ENCODE measurements around the gene NTN3. TPM values are rescaled to one million over a fixed set of nuclear protein-coding genes. Genes with fewer than 3 reads are reported as not detected.
A peak's percentile ranks its signal among the peaks of the same experiment; 100 is the strongest.

NTN3 gene
- total RNA-seq, 1 experiment from 2014 or later = 0.87 TPM

DNA sequence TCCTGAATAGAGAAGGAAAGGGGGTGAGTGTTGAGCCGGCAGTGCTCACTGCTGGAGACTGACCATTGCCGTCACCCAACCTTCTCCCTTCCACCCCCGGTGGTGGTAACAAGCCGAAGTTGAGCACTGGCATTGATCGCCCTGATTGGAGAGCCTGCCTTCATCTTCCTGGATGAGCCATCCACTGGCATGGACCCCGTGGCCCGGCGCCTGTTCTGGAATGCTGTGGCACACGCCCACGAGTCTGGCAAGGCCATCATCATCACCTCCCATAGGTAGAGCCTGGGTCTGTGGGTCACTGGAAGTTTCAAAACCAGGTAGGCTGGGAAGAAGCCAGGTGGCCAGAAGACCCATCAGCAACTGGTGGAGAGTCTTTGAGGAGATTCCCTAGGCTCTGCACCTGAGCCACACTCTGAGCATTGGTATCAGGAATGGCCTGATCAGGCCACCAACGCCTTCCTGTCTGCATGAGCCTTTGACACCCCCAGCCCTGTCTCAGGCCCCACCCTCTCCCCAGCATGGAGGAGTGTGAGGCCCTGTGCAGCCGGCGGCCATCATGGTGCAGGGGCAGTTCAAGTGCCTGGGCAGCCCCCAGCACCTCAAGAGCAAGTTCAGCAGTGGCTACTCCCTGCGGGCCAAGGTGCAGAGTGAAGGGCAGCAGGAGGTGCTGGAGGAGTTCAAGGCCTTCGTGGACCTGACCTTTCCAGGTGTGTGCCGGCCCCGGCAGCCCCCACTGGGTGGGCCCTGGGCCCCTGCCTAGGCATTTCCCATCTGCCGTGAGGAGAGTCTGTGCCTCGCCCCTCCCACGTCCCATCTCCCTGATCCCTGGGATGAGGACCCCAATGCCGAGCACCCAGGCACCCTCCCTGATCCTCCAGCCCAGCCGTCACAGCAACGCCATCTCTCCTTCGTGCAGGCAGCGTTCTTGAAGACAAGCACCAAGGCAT is 46.8 kb upstream of the NTN3 start:
- Histone ChIP-seq H3K36me3 (ENCODE audit: low read depth) (no peaks in the 10 kb centered on the region), H3K4me1 (replicated peaks; ENCODE audit: insufficient read depth) (peaks cover 28% of the 10 kb centered on the region), H3K9me3 (ENCODE audit: insufficient read depth, low read depth) (no peaks in the 10 kb centered on the region), H3F3A (ENCODE audit: insufficient read depth, low read depth) (peaks cover 13% of the 10 kb centered on the region; the same call in 1 of the 2 replicates), H3K79me2 (ENCODE audit: low read depth) (no peaks in the 10 kb centered on the region), H4K20me1 (ENCODE audit: insufficient read depth) (no peaks in the 10 kb centered on the region), H2AFZ (no peak overlapping the region), H3K9me2 (ENCODE audit: insufficient read depth) (no peaks in the 10 kb centered on the region), H3K27ac (no peak overlapping the region), H3K4me2 (no peak overlapping the region), H3K27me3 (ENCODE audit: insufficient read depth, low read depth) (no peaks in the 10 kb centered on the region), H3K4me3 (no peak overlapping the region)
- CTCF ChIA-PET = interaction anchor here (1.0 kb wide), 1 partner anchor 27 kb away, joined by 3 read pairs; no protein-coding TSS in a partner anchor
- TF ChIP-seq, protein P1, sequence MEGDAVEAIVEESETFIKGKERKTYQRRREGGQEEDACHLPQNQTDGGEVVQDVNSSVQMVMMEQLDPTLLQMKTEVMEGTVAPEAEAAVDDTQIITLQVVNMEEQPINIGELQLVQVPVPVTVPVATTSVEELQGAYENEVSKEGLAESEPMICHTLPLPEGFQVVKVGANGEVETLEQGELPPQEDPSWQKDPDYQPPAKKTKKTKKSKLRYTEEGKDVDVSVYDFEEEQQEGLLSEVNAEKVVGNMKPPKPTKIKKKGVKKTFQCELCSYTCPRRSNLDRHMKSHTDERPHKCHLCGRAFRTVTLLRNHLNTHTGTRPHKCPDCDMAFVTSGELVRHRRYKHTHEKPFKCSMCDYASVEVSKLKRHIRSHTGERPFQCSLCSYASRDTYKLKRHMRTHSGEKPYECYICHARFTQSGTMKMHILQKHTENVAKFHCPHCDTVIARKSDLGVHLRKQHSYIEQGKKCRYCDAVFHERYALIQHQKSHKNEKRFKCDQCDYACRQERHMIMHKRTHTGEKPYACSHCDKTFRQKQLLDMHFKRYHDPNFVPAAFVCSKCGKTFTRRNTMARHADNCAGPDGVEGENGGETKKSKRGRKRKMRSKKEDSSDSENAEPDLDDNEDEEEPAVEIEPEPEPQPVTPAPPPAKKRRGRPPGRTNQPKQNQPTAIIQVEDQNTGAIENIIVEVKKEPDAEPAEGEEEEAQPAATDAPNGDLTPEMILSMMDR (conservative IDR thresholded peaks at IDR 0.05) = no peak
- no peak for TF ChIP-seq EZH2 (IDR thresholded peaks at IDR 0.05; ENCODE audit: low read depth)
- BruUV-seq (replicated peaks) = no TSS peak
- POLR2A ChIA-PET (ENCODE audit: unreplicated experiment) = no interaction called here
- intact Hi-C loops (cut with micrococcal nuclease; ENCODE audit: unreplicated experiment) = loop anchor here (5.0 kb wide), 1 partner anchor 78 kb away; no protein-coding TSS in a partner anchor
- no peak for DNase-seq

DNA sequence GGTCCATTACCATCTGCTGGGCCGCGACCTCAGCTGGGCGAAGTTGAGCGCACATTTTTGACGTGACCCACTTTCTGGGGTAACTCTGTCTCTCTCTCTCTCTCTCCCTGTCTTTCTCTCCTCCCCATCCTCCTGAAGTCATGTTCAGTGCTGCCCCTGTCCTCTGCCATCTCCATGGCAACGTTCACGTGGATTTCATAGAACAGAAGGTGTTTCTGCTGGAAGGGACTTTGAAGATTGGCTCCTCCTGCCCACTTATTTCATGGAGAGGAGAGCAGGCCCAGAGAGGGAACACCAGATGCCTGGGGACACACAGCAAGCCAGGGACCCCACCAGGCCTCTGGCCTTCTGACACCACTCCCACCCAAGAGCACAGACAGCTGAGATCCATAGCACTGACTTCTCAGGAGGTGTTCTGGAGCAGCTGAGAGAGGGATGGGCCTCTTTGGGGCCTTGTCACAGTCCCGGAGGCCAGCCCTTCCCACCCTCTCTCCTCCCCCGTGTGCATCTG is 46.0 kb upstream of the NTN3 start:
- Histone ChIP-seq H3K9me2 (ENCODE audit: insufficient read depth) (no peaks in the 10 kb centered on the region), H3F3A (ENCODE audit: insufficient read depth, low read depth) (peaks cover 14% of the 10 kb centered on the region; the same call in 1 of the 2 replicates), H3K4me1 (replicated peaks; ENCODE audit: insufficient read depth) (peaks cover 28% of the 10 kb centered on the region), H3K27me3 (ENCODE audit: insufficient read depth, low read depth) (no peaks in the 10 kb centered on the region), H3K4me3 (no peak overlapping the region), H3K4me2 (no peak overlapping the region), H2AFZ (no peak overlapping the region), H3K9me3 (ENCODE audit: insufficient read depth, low read depth) (no peaks in the 10 kb centered on the region), H3K36me3 (ENCODE audit: low read depth) (no peaks in the 10 kb centered on the region), H3K27ac (no peak overlapping the region), H3K79me2 (ENCODE audit: low read depth) (peaks cover 7% of the 10 kb centered on the region), H4K20me1 (ENCODE audit: insufficient read depth) (no peaks in the 10 kb centered on the region)
- ChIA-PET CTCF (no interaction called here), POLR2A (ENCODE audit: unreplicated experiment) (no interaction called here)
- intact Hi-C loops (cut with micrococcal nuclease; ENCODE audit: unreplicated experiment) = loop anchor here (5.0 kb wide), 1 partner anchor 77 kb away; no protein-coding TSS in a partner anchor
- TF ChIP-seq, protein P1 (conservative IDR thresholded peaks at IDR 0.05) = no peak
- TF ChIP-seq EZH2 (IDR thresholded peaks at IDR 0.05; ENCODE audit: low read depth) = no peak
- DNase-seq = no peak
- BruUV-seq (replicated peaks) = no TSS peak

DNA sequence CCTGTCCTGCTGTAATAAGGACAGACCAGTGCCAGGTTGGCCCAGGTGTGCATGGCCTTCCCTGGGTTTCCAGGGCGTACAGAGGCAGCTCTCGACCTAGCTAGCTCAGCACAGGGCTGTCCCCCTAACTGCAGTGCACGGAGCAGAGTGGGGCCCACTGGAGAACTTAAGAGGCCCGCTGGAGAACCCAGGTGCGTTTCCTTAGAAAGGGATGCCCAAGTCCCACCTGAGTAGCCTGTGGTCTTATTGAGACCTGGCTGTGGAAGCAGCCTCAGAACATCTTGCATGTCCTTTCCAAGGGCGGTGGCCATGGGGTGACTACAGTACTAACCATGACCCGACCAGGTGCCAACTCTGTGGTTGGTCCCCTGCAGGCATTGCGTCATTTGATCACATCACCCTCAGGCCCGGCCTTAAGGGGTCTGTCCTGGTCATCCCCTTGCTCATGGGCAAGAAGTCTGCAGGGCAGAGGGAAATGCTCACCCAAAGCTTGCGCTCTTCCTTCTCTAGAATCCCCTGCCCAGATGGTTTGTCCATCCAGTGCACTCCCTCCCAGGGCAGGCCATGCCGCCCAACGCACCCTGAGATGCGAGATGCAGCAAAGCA is 45.2 kb upstream of the NTN3 start:
- no peaks in the 10 kb centered on the region; the same call in 1 of the 2 replicates for H4K20me1 ChIP-seq (ENCODE audit: insufficient read depth)
- no peak overlapping the region for H3K4me3 ChIP-seq
- no peaks in the 10 kb centered on the region for H3K36me3 ChIP-seq (ENCODE audit: low read depth)
- H3K9me2 ChIP-seq (ENCODE audit: insufficient read depth) = no peaks in the 10 kb centered on the region
- ChIA-PET CTCF (no interaction called here), POLR2A (ENCODE audit: unreplicated experiment) (no interaction called here)
- BruUV-seq (replicated peaks) = no TSS peak
- peaks cover 36% of the 10 kb centered on the region for H3K4me1 ChIP-seq (replicated peaks; ENCODE audit: insufficient read depth)
- no peak overlapping the region for H3K27ac ChIP-seq
- no peak for TF ChIP-seq EZH2 (IDR thresholded peaks at IDR 0.05; ENCODE audit: low read depth)
- TF ChIP-seq, protein P1 (conservative IDR thresholded peaks at IDR 0.05) = no peak
- DNase-seq = no peak
- 0 out of 2 replicates have a peak overlapping the region, but pooled peaks have one; percentile 14 for H3K4me2 ChIP-seq
- no peak overlapping the region for H2AFZ ChIP-seq
- intact Hi-C loops (cut with micrococcal nuclease; ENCODE audit: unreplicated experiment) = loop anchor here (5.0 kb wide), 1 partner anchor 76 kb away; no protein-coding TSS in a partner anchor
- H3K27me3 ChIP-seq (ENCODE audit: insufficient read depth, low read depth) = no peaks in the 10 kb centered on the region
- H3K9me3 ChIP-seq (ENCODE audit: insufficient read depth, low read depth) = no peaks in the 10 kb centered on the region
- H3K79me2 ChIP-seq (ENCODE audit: low read depth) = peaks cover 15% of the 10 kb centered on the region
- peaks cover 20% of the 10 kb centered on the region; the same call in 1 of the 2 replicates for H3F3A ChIP-seq (ENCODE audit: insufficient read depth, low read depth)
